ENCODE data around the gene ISCU.

DNA sequence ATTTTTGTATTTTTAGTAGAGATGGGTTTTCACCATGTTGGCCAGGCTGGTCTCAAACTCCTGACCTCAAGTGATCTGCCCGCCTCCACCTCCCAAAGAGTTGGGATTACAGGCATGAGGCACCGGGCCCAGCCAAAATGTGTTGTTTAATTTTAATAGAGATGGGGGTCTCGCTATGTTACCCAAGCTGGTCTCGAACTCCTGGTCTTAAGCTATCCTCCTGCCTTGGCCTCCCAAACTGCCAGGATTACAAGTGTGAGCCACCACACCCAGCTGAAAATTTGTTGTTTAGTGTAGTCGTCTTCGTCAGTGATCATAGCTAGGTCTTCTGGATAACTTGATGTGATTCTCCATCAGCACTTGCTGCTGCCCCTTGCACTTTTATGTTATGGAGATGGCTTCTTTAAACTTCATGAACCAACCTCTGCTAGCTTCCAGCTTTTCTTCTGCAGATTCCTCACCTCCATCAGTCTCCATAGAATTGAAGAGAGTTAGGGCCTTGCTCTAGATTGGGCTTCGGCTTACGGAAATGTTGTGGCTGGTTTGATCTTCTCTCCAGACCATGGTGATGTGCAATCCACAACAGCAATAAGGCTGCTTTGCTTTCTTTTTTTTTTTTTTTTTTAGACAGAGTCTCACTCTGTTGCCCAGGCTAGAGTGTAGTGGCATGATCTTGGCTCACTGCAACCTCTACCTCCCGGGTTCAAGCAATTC is 13.0 kb downstream of the ISCU start:
- TF ChIP-seq, protein P1, sequence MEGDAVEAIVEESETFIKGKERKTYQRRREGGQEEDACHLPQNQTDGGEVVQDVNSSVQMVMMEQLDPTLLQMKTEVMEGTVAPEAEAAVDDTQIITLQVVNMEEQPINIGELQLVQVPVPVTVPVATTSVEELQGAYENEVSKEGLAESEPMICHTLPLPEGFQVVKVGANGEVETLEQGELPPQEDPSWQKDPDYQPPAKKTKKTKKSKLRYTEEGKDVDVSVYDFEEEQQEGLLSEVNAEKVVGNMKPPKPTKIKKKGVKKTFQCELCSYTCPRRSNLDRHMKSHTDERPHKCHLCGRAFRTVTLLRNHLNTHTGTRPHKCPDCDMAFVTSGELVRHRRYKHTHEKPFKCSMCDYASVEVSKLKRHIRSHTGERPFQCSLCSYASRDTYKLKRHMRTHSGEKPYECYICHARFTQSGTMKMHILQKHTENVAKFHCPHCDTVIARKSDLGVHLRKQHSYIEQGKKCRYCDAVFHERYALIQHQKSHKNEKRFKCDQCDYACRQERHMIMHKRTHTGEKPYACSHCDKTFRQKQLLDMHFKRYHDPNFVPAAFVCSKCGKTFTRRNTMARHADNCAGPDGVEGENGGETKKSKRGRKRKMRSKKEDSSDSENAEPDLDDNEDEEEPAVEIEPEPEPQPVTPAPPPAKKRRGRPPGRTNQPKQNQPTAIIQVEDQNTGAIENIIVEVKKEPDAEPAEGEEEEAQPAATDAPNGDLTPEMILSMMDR (IDR thresholded peaks at IDR 0.05) = no peak
- TF ChIP-seq POLR2A (IDR thresholded peaks at IDR 0.05; ENCODE audit: low read depth) = no peak
- TF ChIP-seq POLR2AphosphoS5 (IDR thresholded peaks at IDR 0.05) = no peak
- no peak for TF ChIP-seq EP300 (IDR thresholded peaks at IDR 0.05)

Data from esophagus muscularis mucosa (tissue), 4 donors.